SK-N-SH treated with all-trans-retinoic acid at 6 μM for 48 hours (cell line): ENCODE results near the gene OPRM1.

ENCODE experiments used
- ATAC-seq: fragments of 200-7000 bp; cut with Tn5 transposase; 3 replicates; pipeline ENCODE4 v1.9.1; 2020; ENCODE audit warnings: mild to moderate bottlenecking, moderate library complexity
- ARNTL ChIP-seq: fragments of 450-650 bp; formaldehyde crosslinking; IDR thresholded peaks from 2 replicates; pipeline ENCODE4 v1.5.0; 2020; ENCODE audit warnings: low read depth, mild to moderate bottlenecking, moderate library complexity, borderline replicate concordance
- BACH2 ChIP-seq: fragments of 250-450 bp; sonication (Bioruptor Pico); IDR thresholded peaks from 2 replicates; pipeline ENCODE4 v1.9.0; 2021; ENCODE audit warnings: mild to moderate bottlenecking, borderline replicate concordance
- CREB5 ChIP-seq: fragments of 250-450 bp; sonication (Bioruptor Pico); IDR thresholded peaks from 2 replicates; pipeline ENCODE4 v1.5.1; 2020; ENCODE audit warnings: low read depth, mild to moderate bottlenecking, moderate library complexity
- CSDC2 ChIP-seq: fragments of 250-450 bp; sonication (Bioruptor Pico); IDR thresholded peaks from 2 replicates; pipeline ENCODE4 v1.5.0; 2020; ENCODE audit warnings: mild to moderate bottlenecking, moderate library complexity
- CSRNP3 ChIP-seq: fragments of 250-450 bp; sonication (Bioruptor Pico); IDR thresholded peaks from 2 replicates; pipeline ENCODE4 v1.5.1; 2021; ENCODE audit warnings: mild to moderate bottlenecking, moderate library complexity
- ESRRG ChIP-seq: fragments of 250-450 bp; sonication (Bioruptor Pico); IDR thresholded peaks from 2 replicates; pipeline ENCODE4 v1.6.1; 2021; ENCODE audit warnings: mild to moderate bottlenecking
- GLIS3 ChIP-seq: fragments of 250-450 bp; sonication (Bioruptor Pico); IDR thresholded peaks from 2 replicates; pipeline ENCODE4 v1.5.0; 2020; ENCODE audit warnings: mild to moderate bottlenecking, moderate library complexity
- ISL1 ChIP-seq: fragments of 250-450 bp; sonication (Bioruptor Pico); IDR thresholded peaks from 2 replicates; pipeline ENCODE4 v2.1.2; 2022; ENCODE audit warnings: mild to moderate bottlenecking, moderate library complexity
- OSR1 ChIP-seq: fragments of 250-450 bp; sonication (Bioruptor Pico); IDR thresholded peaks from 2 replicates; pipeline ENCODE4 v1.8.0; 2022; ENCODE audit warnings: moderate library complexity, mild to moderate bottlenecking, inconsistent platforms
- PATZ1 ChIP-seq: fragments of 250-450 bp; sonication (Bioruptor Pico); IDR thresholded peaks from 2 replicates; pipeline ENCODE4 v1.8.0; 2020; ENCODE audit warnings: mild to moderate bottlenecking, moderate library complexity, borderline replicate concordance
- POU6F1 ChIP-seq: fragments of 250-450 bp; sonication (Bioruptor Pico); IDR thresholded peaks from 2 replicates; pipeline ENCODE4 v1.8.0; 2021; ENCODE audit warnings: low read depth, mild to moderate bottlenecking, moderate library complexity, borderline replicate concordance
- PPARA ChIP-seq: fragments of 250-450 bp; sonication (Bioruptor Pico); IDR thresholded peaks from 2 replicates; pipeline ENCODE4 v1.5.0; 2020; ENCODE audit warnings: mild to moderate bottlenecking, borderline replicate concordance
- RARB ChIP-seq: fragments of 250-450 bp; sonication (Bioruptor Pico); IDR thresholded peaks from 2 replicates; pipeline ENCODE4 v1.8.0; 2021; ENCODE audit warnings: mild to moderate bottlenecking, moderate library complexity
- SNAI2 ChIP-seq: fragments of 250-450 bp; sonication (Bioruptor Pico); IDR thresholded peaks from 2 replicates; pipeline ENCODE4 v1.5.0; 2020; ENCODE audit warnings: mild to moderate bottlenecking, moderate library complexity
- TCF4 ChIP-seq: fragments of 250-450 bp; sonication (Bioruptor Pico); IDR thresholded peaks from 2 replicates; pipeline ENCODE4 v1.8.0; 2021; ENCODE audit warnings: mild to moderate bottlenecking, moderate library complexity, borderline replicate concordance
- TOX ChIP-seq: fragments of 250-450 bp; sonication (Bioruptor Pico); IDR thresholded peaks from 2 replicates; pipeline ENCODE4 v1.8.0; 2021; ENCODE audit warnings: mild to moderate bottlenecking, moderate library complexity, borderline replicate concordance
- TSHZ2 ChIP-seq: fragments of 250-450 bp; sonication (Bioruptor Pico); IDR thresholded peaks from 2 replicates; pipeline ENCODE4 v1.5.0; 2020; ENCODE audit warnings: mild to moderate bottlenecking, moderate library complexity
- ZC3H10 ChIP-seq: fragments of 250-450 bp; sonication (Bioruptor Pico); IDR thresholded peaks from 2 replicates; pipeline ENCODE4 v1.5.1; 2021; ENCODE audit warnings: mild to moderate bottlenecking, moderate library complexity
- ZFP3 ChIP-seq: fragments of 250-450 bp; sonication (Bioruptor Pico); IDR thresholded peaks from 2 replicates; pipeline ENCODE4 v1.5.0; 2020; ENCODE audit warnings: mild to moderate bottlenecking, moderate library complexity
- ZFP30 ChIP-seq: fragments of 450-650 bp; formaldehyde crosslinking; IDR thresholded peaks from 2 replicates; pipeline ENCODE4 v1.5.0; 2022; ENCODE audit warnings: mild to moderate bottlenecking, moderate library complexity
- ZNF565 ChIP-seq: fragments of 450-650 bp; formaldehyde crosslinking; conservative IDR thresholded peaks from 2 replicates; pipeline ENCODE4 v1.5.0; 2020; ENCODE audit warnings: low read depth, mild to moderate bottlenecking, moderate library complexity
- ZNF70 ChIP-seq: fragments of 450-650 bp; formaldehyde crosslinking; IDR thresholded peaks from 2 replicates; pipeline ENCODE4 v1.5.0; 2020; ENCODE audit warnings: mild to moderate bottlenecking, moderate library complexity
- ZNF8 ChIP-seq: fragments of 450-650 bp; formaldehyde crosslinking; IDR thresholded peaks from 2 replicates; pipeline ENCODE4 v1.5.0; 2020; ENCODE audit warnings: mild to moderate bottlenecking, moderate library complexity

Gene OPRM1

GRCh38 chr6:154165478-154165877 is 126.4 kb downstream of the OPRM1 start:
- no peak for ATAC-seq
- TF ChIP-seq ZNF565 = no peak
- TF ChIP-seq TCF4 (CRISPR knock-in tag) = no peak
- TF ChIP-seq ZFP3 (CRISPR knock-in tag) = no peak
- no peak for TF ChIP-seq SNAI2 (CRISPR knock-in tag)

- TF ChIP-seq GLIS3 (CRISPR knock-in tag) (no peak), ZFP3 (CRISPR knock-in tag) (no peak), ARNTL (CRISPR knock-in tag) (no peak), ZNF70 (CRISPR knock-in tag) (no peak), OSR1 (no peak), RARB (CRISPR knock-in tag) (no peak), CSRNP3 (CRISPR knock-in tag) (no peak), ZNF8 (CRISPR knock-in tag) (no peak)
- TF ChIP-seq, all 23 proteins: peak for 0
- ATAC-seq = no peak
These were observed 127.1 kb downstream of the OPRM1 start for GRCh38 chr6:154166140-154166539.

GRCh38 chr6:154167126-154167525 is 128.1 kb downstream of the OPRM1 start:
- no peak for TF ChIP-seq ZFP30 (CRISPR knock-in tag)
- TF ChIP-seq SNAI2 (CRISPR knock-in tag) = no peak
- TF ChIP-seq CSDC2 (CRISPR knock-in tag) = no peak
- no peak for TF ChIP-seq ARNTL (CRISPR knock-in tag)
- no peak for TF ChIP-seq ZC3H10 (CRISPR knock-in tag)
- TF ChIP-seq ESRRG (CRISPR knock-in tag) = no peak
- no peak for TF ChIP-seq BACH2 (CRISPR knock-in tag)
- TF ChIP-seq ISL1 (CRISPR knock-in tag) = no peak
- no peak for TF ChIP-seq TOX (CRISPR knock-in tag)
- no peak for TF ChIP-seq GLIS3 (CRISPR knock-in tag)
- no peak for TF ChIP-seq ZNF8 (CRISPR knock-in tag)
- no peak for TF ChIP-seq ZFP3 (CRISPR knock-in tag)
- TF ChIP-seq PATZ1 (CRISPR knock-in tag) = no peak
- TF ChIP-seq CSRNP3 (CRISPR knock-in tag) = no peak
- TF ChIP-seq ZNF70 (CRISPR knock-in tag) = no peak
- TF ChIP-seq RARB (CRISPR knock-in tag) = no peak

GRCh38 chr6:154169193-154169847 is 130.3 kb downstream of the OPRM1 start:
- TF ChIP-seq ESRRG (CRISPR knock-in tag) = no peak
- no peak for TF ChIP-seq ARNTL (CRISPR knock-in tag)
- TF ChIP-seq ZNF70 (CRISPR knock-in tag) = no peak
- TF ChIP-seq RARB (CRISPR knock-in tag) = no peak
- no peak for TF ChIP-seq ZC3H10 (CRISPR knock-in tag)
- TF ChIP-seq SNAI2 (CRISPR knock-in tag) = no peak
- no peak for TF ChIP-seq TSHZ2 (CRISPR knock-in tag)
- no peak for TF ChIP-seq ZNF8 (CRISPR knock-in tag)
- no peak for TF ChIP-seq PPARA (CRISPR knock-in tag)
- no peak for TF ChIP-seq POU6F1 (CRISPR knock-in tag)
- TF ChIP-seq BACH2 (CRISPR knock-in tag) = no peak
- TF ChIP-seq CREB5 (CRISPR knock-in tag) = no peak
- no peak for TF ChIP-seq ISL1 (CRISPR knock-in tag)
- no peak for TF ChIP-seq GLIS3 (CRISPR knock-in tag)
- TF ChIP-seq CSDC2 (CRISPR knock-in tag) = no peak
- no peak for TF ChIP-seq ZFP30 (CRISPR knock-in tag)
- no peak for TF ChIP-seq ZFP3 (CRISPR knock-in tag)

More at GRCh38 chr6:154167126-154167525, 128.1 kb downstream of the OPRM1 start:
- no peak for ATAC-seq

More at GRCh38 chr6:154169193-154169847, 130.3 kb downstream of the OPRM1 start:
- no peak for ATAC-seq
